Gastroesophageal sphincter (tissue), 4 donors: ENCODE measurements around the gene SLC49A3. TPM values are rescaled to one million over a fixed set of nuclear protein-coding genes. Genes with fewer than 3 reads are reported as not detected.

ENCODE experiments used
- ATAC-seq: fragments of 150-250 bp; one replicate; pipeline ENCODE4 v1.9.1; 2016; ENCODE audit warnings: mild to moderate bottlenecking, moderate library complexity
- H3K27ac ChIP-seq, 4 donors: fragments of 200-600 bp; sonication (generic) in 3 of 4; 1 replicate in 3 of 4; 2 replicates in 1 of 4; pipeline ENCODE4 v1.5.1; 2016 to 2019
- H3K27me3 ChIP-seq: fragments of 200-600 bp; sonication (generic); one replicate; pipeline ENCODE4 v1.5.1; 2019
- H3K36me3 ChIP-seq, 2 donors: fragments of 200-600 bp; sonication (generic); one replicate each; pipeline ENCODE4 v1.5.1; 2019; ENCODE audit warnings: control low read depth in 1 of 2
- H3K4me1 ChIP-seq, 3 donors: fragments of 200-600 bp; sonication (generic); 1 replicate in 2 of 3; 2 replicates in 1 of 3; pipeline ENCODE4 v1.5.1; 2016 to 2019; ENCODE audit warnings: control low read depth in 2 of 3
- H3K4me3 ChIP-seq, 2 donors: fragments of 200-600 bp; sonication (generic); one replicate each; pipeline ENCODE4 v1.5.1; 2019; ENCODE audit warnings: mild to moderate bottlenecking in 1 of 2, moderate library complexity in 1 of 2
- H3K9me3 ChIP-seq, 3 donors: fragments of 200-600 bp; sonication (generic); one replicate each; pipeline ENCODE4 v1.5.1; 2017 to 2019; ENCODE audit warnings: control low read depth in 2 of 3
- CTCF ChIP-seq, 4 experiments: fragments of 200-600 bp in 2 of 4; fragments of 450-650 bp in 2 of 4; sonication (generic) in 1 of 4; IDR thresholded peaks; one replicate each; pipeline ENCODE4 v1.5.1; 2017 to 2019; ENCODE audit warnings: antibody characterized with exemption in 4 of 4, mild to moderate bottlenecking in 2 of 4, moderate library complexity in 2 of 4
- EP300 ChIP-seq: sonication (generic); formaldehyde crosslinking; IDR thresholded peaks from one replicate; pipeline ENCODE4 v1.6.1; 2017; ENCODE audit warnings: antibody characterized with exemption, mild to moderate bottlenecking
- POLR2A ChIP-seq, 2 donors: fragments of 450-650 bp; IDR thresholded peaks; one replicate each; pipeline ENCODE4 v1.6.1; 2017; ENCODE audit warnings: antibody characterized with exemption in 2 of 2, mild to moderate bottlenecking in 2 of 2, moderate library complexity in 1 of 2
- POLR2AphosphoS5 ChIP-seq: sonication (generic); formaldehyde crosslinking; IDR thresholded peaks from one replicate; pipeline ENCODE4 v1.6.1; 2017; ENCODE audit warnings: antibody characterized with exemption
- WGBS, 2 donors: methylation state at CpG; one replicate each; pipeline ENCODE4 v1.1.5; 2018; ENCODE audit warnings: low coverage in 1 of 2; 5-methylcytosine and 5-hydroxymethylcytosine counted together
- total RNA-seq, 4 donors: library from RNA; depleted of rRNA; stranded (reverse); fragments of >200 nt; gene quantifications; one replicate each; pipeline ENCODE4 v1.1.0, GENCODE V29; 2016

The SLC49A3 gene
- total RNA-seq, 4 donors from 2014 or later, result 5.2 to 8.7 (median 7.8) TPM

- H3K36me3 ChIP-seq, result no peaks in the 10 kb centered on the region
- H3K9me3 ChIP-seq, result no peaks in the 10 kb centered on the region
- H3K4me1 ChIP-seq, result peaks cover 0 to 18% (median 8%) of the 10 kb centered on the region in 3 donors
- 80% methylated on average over 1 of the region's 24 CpGs; no CpG with 5 or more reads in 1 of the 2 donors for WGBS, 2 donors
- no peak for ATAC-seq
- peak overlapping the region in 1 of 2 donors; percentile 68 for H3K4me3 ChIP-seq
- peaks cover 48% of the 10 kb centered on the region for H3K27me3 ChIP-seq
- TF ChIP-seq CTCF (IDR thresholded peaks at IDR 0.05), result no peak
- TF ChIP-seq POLR2AphosphoS5, result no peak
- TF ChIP-seq POLR2A (IDR thresholded peaks at IDR 0.05), result no peak
- TF ChIP-seq EP300, result no peak
- H3K27ac ChIP-seq, result no peak overlapping the region
Measured at GRCh38 chr4:664713-665231, 24.2 kb downstream of the SLC49A3 start.

- ATAC-seq, result peak; percentile 40
- H3K4me3 ChIP-seq, result peak overlapping the region; percentile 28 to 68
Measured at GRCh38 chr4:663438-664428, 25.2 kb downstream of the SLC49A3 start.

GRCh38 chr4:663046-663437 lies 25.9 kb downstream of the SLC49A3 start:
- WGBS, 2 donors, result 31% methylated on average over 5 of the region's 20 CpGs; no CpG with 5 or more reads in 1 of the 2 donors
- Histone ChIP-seq H3K27ac (peak overlapping the region in 2 of 4 donors; percentile 57 to 72), H3K27me3 (peaks cover 48% of the 10 kb centered on the region), H3K36me3 (no peaks in the 10 kb centered on the region), H3K4me1 (peaks cover 0 to 18% (median 8%) of the 10 kb centered on the region in 3 donors), H3K4me3 (peak overlapping the region in 1 of 2 donors; percentile 68), H3K9me3 (no peaks in the 10 kb centered on the region)
- ATAC-seq, result no peak
- no peak for TF ChIP-seq CTCF (IDR thresholded peaks at IDR 0.05)
- TF ChIP-seq POLR2AphosphoS5, result no peak
- TF ChIP-seq EP300, result no peak
- TF ChIP-seq POLR2A (IDR thresholded peaks at IDR 0.05), result no peak

More at GRCh38 chr4:663438-664428, 25.2 kb downstream of the SLC49A3 start:
- Histone ChIP-seq H3K36me3 (no peaks in the 10 kb centered on the region), H3K4me1 (peaks cover 0 to 18% (median 8%) of the 10 kb centered on the region in 3 donors), H3K27ac (peak overlapping the region in 2 of 4 donors; percentile 57 to 72), H3K9me3 (no peaks in the 10 kb centered on the region), H3K27me3 (peaks cover 48% of the 10 kb centered on the region)
- 4 to 17% methylated on average over 4 to 6 of the region's 80 CpGs for WGBS, 2 donors
- no peak for TF ChIP-seq POLR2AphosphoS5
- TF ChIP-seq POLR2A (IDR thresholded peaks at IDR 0.05), result no peak
- TF ChIP-seq EP300, result no peak
- TF ChIP-seq CTCF (IDR thresholded peaks at IDR 0.05), result no peak

GRCh38 chr4:661881-662761 lies 26.8 kb downstream of the SLC49A3 start:
- 93% methylated on average over 3 of the region's 42 CpGs; no CpG with 5 or more reads in 1 of the 2 donors for WGBS, 2 donors
- TF ChIP-seq EP300, result no peak
- TF ChIP-seq POLR2A (IDR thresholded peaks at IDR 0.05), result no peak
- no peak for TF ChIP-seq POLR2AphosphoS5
- TF ChIP-seq CTCF (IDR thresholded peaks at IDR 0.05), result no peak
- no peak for ATAC-seq

More at GRCh38 chr4:661881-662761, 26.8 kb downstream of the SLC49A3 start:
- no peaks in the 10 kb centered on the region for H3K36me3 ChIP-seq
- H3K27me3 ChIP-seq, result peaks cover 50% of the 10 kb centered on the region
- peaks cover 0 to 18% (median 8%) of the 10 kb centered on the region in 3 donors for H3K4me1 ChIP-seq
- no peak overlapping the region for H3K27ac ChIP-seq
- H3K4me3 ChIP-seq, result no peak overlapping the region
- no peaks in the 10 kb centered on the region for H3K9me3 ChIP-seq
